Calu3 (cell line): ENCODE data around the gene COPE. TPM values are rescaled to one million over a fixed set of nuclear protein-coding genes. Genes with fewer than 3 reads are reported as not detected.

Experiments
- BruUV-seq: library from RNA; stranded (reverse); fragments of 400-500 nt; replicated peaks from 2 replicates; lab custom pipeline; 2021; lab: Mats Ljungman, UMichigan
- CTCF ChIA-PET: fragments of 300-600 bp; sonication (Branson Sonifier 250); formaldehyde crosslinking; loops from one replicate; lab custom pipeline; 2022; ENCODE audit warnings: antibody characterized with exemption; lab: Charles Lee
- DNase-seq: peaks from one replicate; pipeline ENCODE4 v3.0.0; 2022
- H3K27ac Mint-ChIP-seq: one replicate; pipeline ENCODE4 v1.8.0; 2022; ENCODE audit warnings: mixed read lengths; ENCODE audit not compliant: unreplicated experiment
- H3K27me3 Mint-ChIP-seq: one replicate; pipeline ENCODE4 v1.8.0; 2022; ENCODE audit warnings: mixed read lengths; ENCODE audit not compliant: unreplicated experiment
- H3K36me3 Mint-ChIP-seq: one replicate; pipeline ENCODE4 v1.8.0; 2022; ENCODE audit warnings: mild to moderate bottlenecking, moderate library complexity, mixed read lengths; ENCODE audit not compliant: insufficient read depth, unreplicated experiment
- H3K4me1 Mint-ChIP-seq: one replicate; pipeline ENCODE4 v1.8.0; 2022; ENCODE audit warnings: mild to moderate bottlenecking, low read depth, mixed read lengths; ENCODE audit not compliant: unreplicated experiment
- H3K4me3 Mint-ChIP-seq: one replicate; pipeline ENCODE4 v1.8.0; 2022; ENCODE audit warnings: mild to moderate bottlenecking, low read depth, moderate library complexity, mixed read lengths; ENCODE audit not compliant: unreplicated experiment
- H3K9me3 Mint-ChIP-seq: one replicate; pipeline ENCODE4 v1.8.0; 2022; ENCODE audit warnings: low read depth, mixed read lengths; ENCODE audit not compliant: unreplicated experiment
- CTCF ChIP-seq: fragments of 200-600 bp; IDR thresholded peaks from one replicate; pipeline ENCODE4 v1.8.0; 2022; ENCODE audit warnings: antibody characterized with exemption; ENCODE audit not compliant: unreplicated experiment
- intact Hi-C: fragments of 100-400 bp; cut with micrococcal nuclease; formaldehyde crosslinking; loops from one replicate; pipeline ENCODE4 v1.10.0; 2022; ENCODE audit not compliant: unreplicated experiment
- total RNA-seq: library from RNA; stranded (reverse); gene quantifications from 2 replicates; pipeline ENCODE4 v1.2.3, GENCODE V29; 2022

The COPE gene
- total RNA-seq, 1 experiment from 2014 or later, result 143 TPM

DNA sequence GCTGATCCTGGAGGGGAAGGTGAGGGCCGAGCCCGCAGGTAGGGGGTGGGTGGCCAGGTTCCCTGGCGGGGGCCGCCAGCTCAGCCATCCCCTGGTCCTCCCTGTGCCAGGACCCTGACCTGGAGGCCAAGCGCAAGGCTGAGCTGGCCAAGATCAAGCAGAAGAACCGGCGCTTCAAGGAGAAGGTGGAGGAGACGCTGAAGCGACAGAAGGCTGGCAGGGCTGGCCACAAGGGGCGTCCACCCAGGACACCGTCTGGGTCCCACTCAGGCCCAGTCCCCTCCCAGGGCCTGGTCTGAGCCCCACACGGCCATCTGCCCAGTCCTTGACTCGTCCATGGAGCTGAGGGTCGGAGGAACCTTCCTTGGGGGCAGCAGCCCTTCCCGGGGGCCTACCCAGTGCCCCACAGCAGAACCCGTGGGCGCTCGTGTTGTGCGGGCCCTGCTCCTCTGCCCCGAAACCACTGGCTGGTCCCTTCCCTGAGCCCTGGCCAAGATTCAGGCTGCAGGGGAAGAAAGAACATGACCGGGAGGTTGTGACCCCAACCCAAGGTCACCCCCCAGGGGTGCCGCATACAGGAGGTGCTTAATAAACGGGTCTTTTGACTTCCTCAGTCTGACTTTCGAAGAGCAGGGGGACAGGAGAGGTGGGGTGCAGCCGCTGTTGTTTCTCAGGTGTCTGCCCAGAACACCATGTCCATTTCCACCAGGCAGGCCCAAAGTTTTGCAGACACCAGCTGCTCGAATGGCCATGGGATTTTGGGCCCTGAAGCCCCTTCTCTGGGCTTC is 9.0 kb upstream of the COPE start:
- Mint-ChIP-seq H3K4me3 (no peak overlapping the region), H3K27ac (no peak overlapping the region), H3K36me3 (peaks cover 40% of the 10 kb centered on the region), H3K27me3 (no peaks in the 10 kb centered on the region), H3K9me3 (no peaks in the 10 kb centered on the region), H3K4me1 (no peaks in the 10 kb centered on the region)
- intact Hi-C loops, result no loop called here
- no peak for TF ChIP-seq CTCF
- TSS peak; percentile 13 for BruUV-seq
- DNase-seq, result no peak
- CTCF ChIA-PET, result interaction anchor here (0.6 kb wide), 1 partner anchor 377 kb away, joined by 6 read pairs; no protein-coding TSS in a partner anchor

DNA sequence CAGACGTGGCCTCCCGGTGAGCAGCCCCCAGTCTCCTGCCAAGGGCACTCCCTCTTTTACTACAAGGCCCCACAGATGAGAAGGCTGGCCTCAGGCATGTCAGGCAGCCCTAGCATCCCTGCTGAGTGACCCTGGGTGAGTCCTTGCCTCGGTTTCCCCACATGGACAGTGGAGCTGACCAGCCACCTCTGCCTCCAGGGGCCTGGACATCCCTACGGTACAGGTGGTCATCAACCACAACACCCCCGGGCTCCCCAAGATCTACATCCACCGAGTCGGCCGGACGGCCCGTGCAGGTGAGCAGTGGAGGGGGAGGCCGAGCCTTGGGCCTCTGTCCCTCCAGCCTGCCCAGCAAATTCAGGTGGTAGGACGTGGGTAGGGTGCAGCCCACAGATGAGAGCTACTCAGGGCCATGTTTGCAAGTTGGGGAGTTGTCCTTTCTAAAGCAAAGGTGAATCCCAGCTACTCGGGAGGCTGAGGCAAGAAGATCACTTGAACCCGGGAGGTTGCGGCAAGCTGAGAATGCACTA is 5.6 kb upstream of the COPE start:
- CTCF ChIA-PET, result no interaction called here
- no peak for DNase-seq
- H3K9me3 Mint-ChIP-seq, result no peaks in the 10 kb centered on the region
- H3K27ac Mint-ChIP-seq, result peak overlapping the region; percentile 27
- no peak for TF ChIP-seq CTCF
- peaks cover 66% of the 10 kb centered on the region for H3K36me3 Mint-ChIP-seq
- H3K27me3 Mint-ChIP-seq, result no peaks in the 10 kb centered on the region
- intact Hi-C loops, result no loop called here
- no TSS peak for BruUV-seq
- H3K4me1 Mint-ChIP-seq, result no peaks in the 10 kb centered on the region
- no peak overlapping the region for H3K4me3 Mint-ChIP-seq

DNA sequence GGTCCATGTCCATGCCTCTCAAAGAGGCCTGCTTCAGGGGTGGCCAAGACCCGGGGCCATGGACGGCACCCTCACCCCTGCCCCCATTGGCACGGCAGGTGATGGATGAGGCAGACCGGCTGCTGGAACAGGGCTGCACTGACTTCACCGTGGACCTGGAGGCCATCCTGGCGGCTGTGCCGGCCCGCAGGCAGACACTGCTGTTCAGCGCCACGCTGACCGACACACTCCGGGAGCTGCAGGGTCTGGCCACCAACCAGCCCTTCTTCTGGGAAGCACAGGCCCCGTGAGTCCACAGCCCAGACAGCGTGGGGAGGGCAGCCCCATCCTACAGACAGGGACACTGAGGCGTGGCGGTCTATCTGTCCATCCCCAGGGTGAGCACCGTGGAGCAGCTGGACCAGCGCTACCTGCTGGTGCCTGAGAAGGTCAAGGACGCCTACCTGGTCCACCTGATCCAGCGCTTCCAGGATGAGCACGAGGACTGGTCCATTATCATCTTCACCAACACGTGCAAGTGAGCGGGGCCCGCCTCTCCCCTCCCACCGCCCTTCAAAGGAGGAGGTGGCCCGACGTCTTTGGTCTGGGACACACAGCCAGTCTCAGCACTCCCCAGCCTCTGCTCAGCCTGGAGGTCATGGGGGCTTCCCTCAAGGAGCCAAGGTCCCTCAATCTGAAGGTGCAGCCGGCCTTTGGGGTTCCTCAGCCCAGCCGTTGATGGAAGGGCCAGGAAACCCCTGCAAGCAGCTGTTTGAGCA is 3.2 kb upstream of the COPE start:
- Mint-ChIP-seq H3K4me3 (no peak overlapping the region), H3K4me1 (peaks cover 1% of the 10 kb centered on the region), H3K9me3 (no peaks in the 10 kb centered on the region), H3K27me3 (no peaks in the 10 kb centered on the region), H3K27ac (no peak overlapping the region), H3K36me3 (peaks cover 86% of the 10 kb centered on the region)
- CTCF ChIA-PET, result no interaction called here
- no peak for TF ChIP-seq CTCF
- intact Hi-C loops, result no loop called here
- BruUV-seq, result no TSS peak
- DNase-seq, result no peak

- BruUV-seq, result no TSS peak
- no peak for DNase-seq
- no peak overlapping the region for H3K27ac Mint-ChIP-seq
- no peak overlapping the region for H3K4me3 Mint-ChIP-seq
- H3K36me3 Mint-ChIP-seq, result peaks cover 92% of the 10 kb centered on the region
- intact Hi-C loops, result no loop called here
- TF ChIP-seq CTCF, result no peak
- peaks cover 6% of the 10 kb centered on the region for H3K4me1 Mint-ChIP-seq
- CTCF ChIA-PET, result no interaction called here
- no peaks in the 10 kb centered on the region for H3K9me3 Mint-ChIP-seq
- no peaks in the 10 kb centered on the region for H3K27me3 Mint-ChIP-seq
These were observed 2.4 kb upstream of the COPE start for GRCh38 chr19:18921593-18921992.
